SK-N-SH treated with all-trans-retinoic acid at 6 μM for 48 hours (cell line): Measurements from ENCODE around the gene ERCC8.

Experiments
- ATAC-seq: fragments of 200-7000 bp; cut with Tn5 transposase; 3 replicates; pipeline ENCODE4 v1.9.1; 2020; ENCODE audit warnings: mild to moderate bottlenecking, moderate library complexity
- ARNTL ChIP-seq: fragments of 450-650 bp; formaldehyde crosslinking; IDR thresholded peaks from 2 replicates; pipeline ENCODE4 v1.5.0; 2020; ENCODE audit warnings: low read depth, mild to moderate bottlenecking, moderate library complexity, borderline replicate concordance
- BACH2 ChIP-seq: fragments of 250-450 bp; sonication (Bioruptor Pico); IDR thresholded peaks from 2 replicates; pipeline ENCODE4 v1.9.0; 2021; ENCODE audit warnings: mild to moderate bottlenecking, borderline replicate concordance
- CSDC2 ChIP-seq: fragments of 250-450 bp; sonication (Bioruptor Pico); IDR thresholded peaks from 2 replicates; pipeline ENCODE4 v1.5.0; 2020; ENCODE audit warnings: mild to moderate bottlenecking, moderate library complexity
- ESRRG ChIP-seq: fragments of 250-450 bp; sonication (Bioruptor Pico); IDR thresholded peaks from 2 replicates; pipeline ENCODE4 v1.6.1; 2021; ENCODE audit warnings: mild to moderate bottlenecking
- GLIS3 ChIP-seq: fragments of 250-450 bp; sonication (Bioruptor Pico); IDR thresholded peaks from 2 replicates; pipeline ENCODE4 v1.5.0; 2020; ENCODE audit warnings: mild to moderate bottlenecking, moderate library complexity
- ISL1 ChIP-seq: fragments of 250-450 bp; sonication (Bioruptor Pico); IDR thresholded peaks from 2 replicates; pipeline ENCODE4 v2.1.2; 2022; ENCODE audit warnings: mild to moderate bottlenecking, moderate library complexity
- OSR1 ChIP-seq: fragments of 250-450 bp; sonication (Bioruptor Pico); IDR thresholded peaks from 2 replicates; pipeline ENCODE4 v1.8.0; 2022; ENCODE audit warnings: moderate library complexity, mild to moderate bottlenecking, inconsistent platforms
- PPARA ChIP-seq: fragments of 250-450 bp; sonication (Bioruptor Pico); IDR thresholded peaks from 2 replicates; pipeline ENCODE4 v1.5.0; 2020; ENCODE audit warnings: mild to moderate bottlenecking, borderline replicate concordance
- RARB ChIP-seq: fragments of 250-450 bp; sonication (Bioruptor Pico); IDR thresholded peaks from 2 replicates; pipeline ENCODE4 v1.8.0; 2021; ENCODE audit warnings: mild to moderate bottlenecking, moderate library complexity
- SNAI2 ChIP-seq: fragments of 250-450 bp; sonication (Bioruptor Pico); IDR thresholded peaks from 2 replicates; pipeline ENCODE4 v1.5.0; 2020; ENCODE audit warnings: mild to moderate bottlenecking, moderate library complexity
- TCF4 ChIP-seq: fragments of 250-450 bp; sonication (Bioruptor Pico); IDR thresholded peaks from 2 replicates; pipeline ENCODE4 v1.8.0; 2021; ENCODE audit warnings: mild to moderate bottlenecking, moderate library complexity, borderline replicate concordance
- TOX ChIP-seq: fragments of 250-450 bp; sonication (Bioruptor Pico); IDR thresholded peaks from 2 replicates; pipeline ENCODE4 v1.8.0; 2021; ENCODE audit warnings: mild to moderate bottlenecking, moderate library complexity, borderline replicate concordance
- ZC3H10 ChIP-seq: fragments of 250-450 bp; sonication (Bioruptor Pico); IDR thresholded peaks from 2 replicates; pipeline ENCODE4 v1.5.1; 2021; ENCODE audit warnings: mild to moderate bottlenecking, moderate library complexity
- ZFP3 ChIP-seq: fragments of 250-450 bp; sonication (Bioruptor Pico); IDR thresholded peaks from 2 replicates; pipeline ENCODE4 v1.5.0; 2020; ENCODE audit warnings: mild to moderate bottlenecking, moderate library complexity
- ZFP30 ChIP-seq: fragments of 450-650 bp; formaldehyde crosslinking; IDR thresholded peaks from 2 replicates; pipeline ENCODE4 v1.5.0; 2022; ENCODE audit warnings: mild to moderate bottlenecking, moderate library complexity
- ZNF565 ChIP-seq: fragments of 450-650 bp; formaldehyde crosslinking; conservative IDR thresholded peaks from 2 replicates; pipeline ENCODE4 v1.5.0; 2020; ENCODE audit warnings: low read depth, mild to moderate bottlenecking, moderate library complexity
- ZNF70 ChIP-seq: fragments of 450-650 bp; formaldehyde crosslinking; IDR thresholded peaks from 2 replicates; pipeline ENCODE4 v1.5.0; 2020; ENCODE audit warnings: mild to moderate bottlenecking, moderate library complexity
- ZNF8 ChIP-seq: fragments of 450-650 bp; formaldehyde crosslinking; IDR thresholded peaks from 2 replicates; pipeline ENCODE4 v1.5.0; 2020; ENCODE audit warnings: mild to moderate bottlenecking, moderate library complexity
- TF ChIP-seq, protein P1 (sequence below): fragments of 250-450 bp; sonication (Bioruptor Pico); IDR thresholded peaks from 2 replicates; pipeline ENCODE4 v1.5.1; 2020; ENCODE audit warnings: low read depth, mild to moderate bottlenecking, moderate library complexity
- TF ChIP-seq, protein P2 (sequence below): fragments of 250-450 bp; sonication (Bioruptor Pico); IDR thresholded peaks from 2 replicates; pipeline ENCODE4 v1.5.1; 2021; ENCODE audit warnings: mild to moderate bottlenecking, moderate library complexity
- TF ChIP-seq, protein P3 (sequence below): fragments of 250-450 bp; sonication (Bioruptor Pico); IDR thresholded peaks from 2 replicates; pipeline ENCODE4 v1.8.0; 2020; ENCODE audit warnings: mild to moderate bottlenecking, moderate library complexity, borderline replicate concordance
- TF ChIP-seq, protein P4 (sequence below): fragments of 250-450 bp; sonication (Bioruptor Pico); IDR thresholded peaks from 2 replicates; pipeline ENCODE4 v1.8.0; 2021; ENCODE audit warnings: low read depth, mild to moderate bottlenecking, moderate library complexity, borderline replicate concordance
- TF ChIP-seq, protein P5 (sequence below): fragments of 250-450 bp; sonication (Bioruptor Pico); IDR thresholded peaks from 2 replicates; pipeline ENCODE4 v1.5.0; 2020; ENCODE audit warnings: mild to moderate bottlenecking, moderate library complexity

ERCC8 gene

DNA sequence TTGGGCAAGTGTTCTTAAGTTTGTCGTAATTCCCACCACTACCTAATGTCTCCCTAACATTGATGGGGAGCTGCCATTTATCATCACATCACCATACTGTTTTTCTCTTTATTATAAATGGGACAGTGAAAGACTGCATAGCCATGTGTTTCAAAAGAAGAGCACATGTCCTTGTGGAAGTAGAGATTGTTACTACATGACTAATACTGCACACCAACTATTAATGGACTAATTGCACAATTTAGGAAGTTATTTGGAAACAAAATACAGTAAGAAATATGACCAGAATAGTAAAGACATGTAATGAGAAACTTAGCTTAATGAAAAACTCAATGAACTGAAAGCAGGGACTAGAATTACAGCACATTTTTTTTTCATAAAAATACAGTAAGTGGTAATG lies 88.8 kb downstream of the ERCC8 start:
- TF ChIP-seq ESRRG (CRISPR knock-in tag) (no peak), ISL1 (CRISPR knock-in tag) (no peak), PPARA (no peak), ZFP3 (CRISPR knock-in tag) (no peak)
- ATAC-seq: no peak

DNA sequence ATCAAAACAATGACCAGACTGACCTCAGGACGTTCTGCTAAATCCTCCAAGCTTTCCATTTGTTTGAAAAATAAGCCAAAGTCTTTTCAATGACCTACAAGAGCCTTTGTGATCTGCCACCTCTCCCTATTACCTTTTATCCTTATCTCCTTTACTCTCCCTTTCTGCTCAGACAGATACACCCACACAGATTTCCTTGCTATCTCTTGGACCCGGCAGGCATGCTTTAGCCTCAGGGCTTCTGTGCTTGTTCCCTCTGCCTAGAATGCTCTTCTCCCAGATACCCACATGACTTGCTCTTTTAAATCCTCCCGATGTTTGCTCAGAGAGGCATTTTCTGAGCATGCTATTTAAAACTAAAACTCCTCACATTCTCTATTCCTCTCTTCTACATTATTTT lies 91.9 kb downstream of the ERCC8 start:
- ATAC-seq: no peak
- no peak for TF ChIP-seq OSR1 (CRISPR knock-in tag)
- TF ChIP-seq, protein P1, sequence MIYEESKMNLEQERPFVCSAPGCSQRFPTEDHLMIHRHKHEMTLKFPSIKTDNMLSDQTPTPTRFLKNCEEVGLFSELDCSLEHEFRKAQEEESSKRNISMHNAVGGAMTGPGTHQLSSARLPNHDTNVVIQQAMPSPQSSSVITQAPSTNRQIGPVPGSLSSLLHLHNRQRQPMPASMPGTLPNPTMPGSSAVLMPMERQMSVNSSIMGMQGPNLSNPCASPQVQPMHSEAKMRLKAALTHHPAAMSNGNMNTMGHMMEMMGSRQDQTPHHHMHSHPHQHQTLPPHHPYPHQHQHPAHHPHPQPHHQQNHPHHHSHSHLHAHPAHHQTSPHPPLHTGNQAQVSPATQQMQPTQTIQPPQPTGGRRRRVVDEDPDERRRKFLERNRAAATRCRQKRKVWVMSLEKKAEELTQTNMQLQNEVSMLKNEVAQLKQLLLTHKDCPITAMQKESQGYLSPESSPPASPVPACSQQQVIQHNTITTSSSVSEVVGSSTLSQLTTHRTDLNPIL (CRISPR knock-in tag): no peak
- TF ChIP-seq ZNF70: no peak
- TF ChIP-seq, protein P2, sequence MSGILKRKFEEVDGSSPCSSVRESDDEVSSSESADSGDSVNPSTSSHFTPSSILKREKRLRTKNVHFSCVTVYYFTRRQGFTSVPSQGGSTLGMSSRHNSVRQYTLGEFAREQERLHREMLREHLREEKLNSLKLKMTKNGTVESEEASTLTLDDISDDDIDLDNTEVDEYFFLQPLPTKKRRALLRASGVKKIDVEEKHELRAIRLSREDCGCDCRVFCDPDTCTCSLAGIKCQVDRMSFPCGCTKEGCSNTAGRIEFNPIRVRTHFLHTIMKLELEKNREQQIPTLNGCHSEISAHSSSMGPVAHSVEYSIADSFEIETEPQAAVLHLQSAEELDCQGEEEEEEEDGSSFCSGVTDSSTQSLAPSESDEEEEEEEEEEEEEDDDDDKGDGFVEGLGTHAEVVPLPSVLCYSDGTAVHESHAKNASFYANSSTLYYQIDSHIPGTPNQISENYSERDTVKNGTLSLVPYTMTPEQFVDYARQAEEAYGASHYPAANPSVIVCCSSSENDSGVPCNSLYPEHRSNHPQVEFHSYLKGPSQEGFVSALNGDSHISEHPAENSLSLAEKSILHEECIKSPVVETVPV (CRISPR knock-in tag): no peak
- TF ChIP-seq ZFP30 (CRISPR knock-in tag): no peak
- TF ChIP-seq ZFP3 (CRISPR knock-in tag): no peak
- TF ChIP-seq ZNF8: no peak
- no peak for TF ChIP-seq ISL1 (CRISPR knock-in tag)
- no peak for TF ChIP-seq GLIS3 (CRISPR knock-in tag)
- no peak for TF ChIP-seq ARNTL (CRISPR knock-in tag)
- no peak for TF ChIP-seq CSDC2 (CRISPR knock-in tag)
- no peak for TF ChIP-seq SNAI2
- TF ChIP-seq TOX (CRISPR knock-in tag): no peak
- TF ChIP-seq ZNF565 (CRISPR knock-in tag): no peak
- TF ChIP-seq, protein P3, sequence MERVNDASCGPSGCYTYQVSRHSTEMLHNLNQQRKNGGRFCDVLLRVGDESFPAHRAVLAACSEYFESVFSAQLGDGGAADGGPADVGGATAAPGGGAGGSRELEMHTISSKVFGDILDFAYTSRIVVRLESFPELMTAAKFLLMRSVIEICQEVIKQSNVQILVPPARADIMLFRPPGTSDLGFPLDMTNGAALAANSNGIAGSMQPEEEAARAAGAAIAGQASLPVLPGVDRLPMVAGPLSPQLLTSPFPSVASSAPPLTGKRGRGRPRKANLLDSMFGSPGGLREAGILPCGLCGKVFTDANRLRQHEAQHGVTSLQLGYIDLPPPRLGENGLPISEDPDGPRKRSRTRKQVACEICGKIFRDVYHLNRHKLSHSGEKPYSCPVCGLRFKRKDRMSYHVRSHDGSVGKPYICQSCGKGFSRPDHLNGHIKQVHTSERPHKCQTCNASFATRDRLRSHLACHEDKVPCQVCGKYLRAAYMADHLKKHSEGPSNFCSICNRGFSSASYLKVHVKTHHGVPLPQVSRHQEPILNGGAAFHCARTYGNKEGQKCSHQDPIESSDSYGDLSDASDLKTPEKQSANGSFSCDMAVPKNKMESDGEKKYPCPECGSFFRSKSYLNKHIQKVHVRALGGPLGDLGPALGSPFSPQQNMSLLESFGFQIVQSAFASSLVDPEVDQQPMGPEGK (CRISPR knock-in tag): no peak
- no peak for TF ChIP-seq ZC3H10 (CRISPR knock-in tag)
- TF ChIP-seq, protein P4, sequence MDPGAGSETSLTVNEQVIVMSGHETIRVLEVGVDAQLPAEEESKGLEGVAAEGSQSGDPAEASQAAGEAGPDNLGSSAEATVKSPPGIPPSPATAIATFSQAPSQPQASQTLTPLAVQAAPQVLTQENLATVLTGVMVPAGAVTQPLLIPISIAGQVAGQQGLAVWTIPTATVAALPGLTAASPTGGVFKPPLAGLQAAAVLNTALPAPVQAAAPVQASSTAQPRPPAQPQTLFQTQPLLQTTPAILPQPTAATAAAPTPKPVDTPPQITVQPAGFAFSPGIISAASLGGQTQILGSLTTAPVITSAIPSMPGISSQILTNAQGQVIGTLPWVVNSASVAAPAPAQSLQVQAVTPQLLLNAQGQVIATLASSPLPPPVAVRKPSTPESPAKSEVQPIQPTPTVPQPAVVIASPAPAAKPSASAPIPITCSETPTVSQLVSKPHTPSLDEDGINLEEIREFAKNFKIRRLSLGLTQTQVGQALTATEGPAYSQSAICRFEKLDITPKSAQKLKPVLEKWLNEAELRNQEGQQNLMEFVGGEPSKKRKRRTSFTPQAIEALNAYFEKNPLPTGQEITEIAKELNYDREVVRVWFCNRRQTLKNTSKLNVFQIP (CRISPR knock-in tag): no peak

DNA sequence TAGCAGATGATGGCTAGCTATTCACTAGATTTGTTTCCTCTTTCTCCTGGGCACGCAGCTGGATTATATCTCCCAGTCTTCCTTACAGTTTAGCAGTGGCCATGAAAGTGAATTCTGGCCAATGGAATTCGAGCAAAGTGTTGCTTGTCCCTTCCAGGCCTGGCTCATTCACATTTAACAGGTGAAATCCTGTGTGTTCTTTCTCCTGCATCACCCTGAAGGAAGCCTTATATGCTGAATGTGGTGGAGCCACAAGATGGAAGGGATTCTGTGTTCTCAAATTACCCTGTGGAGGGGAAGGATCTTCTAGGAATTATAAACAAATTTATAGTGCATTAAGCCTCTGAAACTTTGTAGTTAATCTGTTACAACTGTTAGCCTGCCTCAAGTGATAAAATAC lies 92.6 kb downstream of the ERCC8 start:
- TF ChIP-seq SNAI2 (no peak), ZNF565 (CRISPR knock-in tag) (no peak), TCF4 (CRISPR knock-in tag) (no peak), ZFP30 (CRISPR knock-in tag) (no peak), PPARA (no peak), RARB (CRISPR knock-in tag) (no peak), TOX (CRISPR knock-in tag) (no peak), OSR1 (CRISPR knock-in tag) (no peak), BACH2 (no peak), ISL1 (CRISPR knock-in tag) (no peak), ZFP3 (CRISPR knock-in tag) (no peak), CSDC2 (CRISPR knock-in tag) (no peak), GLIS3 (CRISPR knock-in tag) (no peak), ARNTL (CRISPR knock-in tag) (no peak), ESRRG (CRISPR knock-in tag) (no peak)
- TF ChIP-seq, protein P3 (CRISPR knock-in tag): no peak
- TF ChIP-seq, protein P1 (CRISPR knock-in tag): no peak
- TF ChIP-seq, protein P4 (CRISPR knock-in tag): no peak
- TF ChIP-seq, protein P5, sequence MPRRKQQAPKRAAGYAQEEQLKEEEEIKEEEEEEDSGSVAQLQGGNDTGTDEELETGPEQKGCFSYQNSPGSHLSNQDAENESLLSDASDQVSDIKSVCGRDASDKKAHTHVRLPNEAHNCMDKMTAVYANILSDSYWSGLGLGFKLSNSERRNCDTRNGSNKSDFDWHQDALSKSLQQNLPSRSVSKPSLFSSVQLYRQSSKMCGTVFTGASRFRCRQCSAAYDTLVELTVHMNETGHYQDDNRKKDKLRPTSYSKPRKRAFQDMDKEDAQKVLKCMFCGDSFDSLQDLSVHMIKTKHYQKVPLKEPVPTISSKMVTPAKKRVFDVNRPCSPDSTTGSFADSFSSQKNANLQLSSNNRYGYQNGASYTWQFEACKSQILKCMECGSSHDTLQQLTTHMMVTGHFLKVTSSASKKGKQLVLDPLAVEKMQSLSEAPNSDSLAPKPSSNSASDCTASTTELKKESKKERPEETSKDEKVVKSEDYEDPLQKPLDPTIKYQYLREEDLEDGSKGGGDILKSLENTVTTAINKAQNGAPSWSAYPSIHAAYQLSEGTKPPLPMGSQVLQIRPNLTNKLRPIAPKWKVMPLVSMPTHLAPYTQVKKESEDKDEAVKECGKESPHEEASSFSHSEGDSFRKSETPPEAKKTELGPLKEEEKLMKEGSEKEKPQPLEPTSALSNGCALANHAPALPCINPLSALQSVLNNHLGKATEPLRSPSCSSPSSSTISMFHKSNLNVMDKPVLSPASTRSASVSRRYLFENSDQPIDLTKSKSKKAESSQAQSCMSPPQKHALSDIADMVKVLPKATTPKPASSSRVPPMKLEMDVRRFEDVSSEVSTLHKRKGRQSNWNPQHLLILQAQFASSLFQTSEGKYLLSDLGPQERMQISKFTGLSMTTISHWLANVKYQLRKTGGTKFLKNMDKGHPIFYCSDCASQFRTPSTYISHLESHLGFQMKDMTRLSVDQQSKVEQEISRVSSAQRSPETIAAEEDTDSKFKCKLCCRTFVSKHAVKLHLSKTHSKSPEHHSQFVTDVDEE: no peak
- no peak for ATAC-seq
